Esophagus muscularis mucosa (tissue), 4 donors: ENCODE results near the gene MRPS11.

Source experiments
- EP300 ChIP-seq: sonication (generic); formaldehyde crosslinking; IDR thresholded peaks from one replicate; pipeline ENCODE4 v1.6.1; 2017; ENCODE audit warnings: antibody characterized with exemption
- POLR2A ChIP-seq: fragments of 450-650 bp; IDR thresholded peaks from one replicate; pipeline ENCODE4 v1.6.1; 2017; ENCODE audit warnings: antibody characterized with exemption, moderate library complexity, mild to moderate bottlenecking, low read depth
- TF ChIP-seq, protein P1 (sequence below), 3 experiments: fragments of 200-600 bp in 2 of 3; fragments of 450-650 bp in 1 of 3; sonication (generic) in 2 of 3; IDR thresholded peaks; one replicate each; pipeline ENCODE4 v1.5.1; 2017 to 2019; ENCODE audit warnings: antibody characterized with exemption in 3 of 3, mild to moderate bottlenecking in 2 of 3, moderate library complexity in 1 of 3

DNA sequence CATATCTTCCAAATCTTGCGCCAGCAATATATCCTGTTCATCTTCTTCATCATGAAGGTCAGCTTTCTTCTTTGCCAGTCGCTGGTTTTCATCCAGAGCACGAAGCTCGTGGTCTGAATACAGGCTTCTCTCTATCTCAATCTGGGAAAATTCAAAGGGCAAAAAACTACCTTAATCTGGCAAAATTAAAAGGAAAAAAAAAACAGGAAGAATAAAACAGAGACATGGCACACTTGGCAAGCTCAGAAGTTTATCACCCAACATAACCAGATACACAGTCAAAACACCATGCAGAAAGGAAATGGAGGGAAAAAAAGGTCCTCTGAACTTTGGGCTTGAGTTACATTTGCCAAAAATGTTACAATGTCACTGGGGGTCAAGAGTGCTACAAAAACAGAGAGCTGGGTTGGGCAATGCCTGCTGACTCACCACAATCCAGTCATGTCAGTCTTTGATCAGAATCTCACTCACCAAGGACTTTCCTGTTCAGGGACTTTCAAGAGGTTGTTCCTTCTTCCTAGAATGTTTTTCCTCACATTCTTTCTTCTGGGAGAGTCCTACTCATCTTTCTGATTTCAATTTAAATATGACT is 1.8 kb upstream of the MRPS11 start:
- no peak for TF ChIP-seq POLR2A
- TF ChIP-seq, protein P1, sequence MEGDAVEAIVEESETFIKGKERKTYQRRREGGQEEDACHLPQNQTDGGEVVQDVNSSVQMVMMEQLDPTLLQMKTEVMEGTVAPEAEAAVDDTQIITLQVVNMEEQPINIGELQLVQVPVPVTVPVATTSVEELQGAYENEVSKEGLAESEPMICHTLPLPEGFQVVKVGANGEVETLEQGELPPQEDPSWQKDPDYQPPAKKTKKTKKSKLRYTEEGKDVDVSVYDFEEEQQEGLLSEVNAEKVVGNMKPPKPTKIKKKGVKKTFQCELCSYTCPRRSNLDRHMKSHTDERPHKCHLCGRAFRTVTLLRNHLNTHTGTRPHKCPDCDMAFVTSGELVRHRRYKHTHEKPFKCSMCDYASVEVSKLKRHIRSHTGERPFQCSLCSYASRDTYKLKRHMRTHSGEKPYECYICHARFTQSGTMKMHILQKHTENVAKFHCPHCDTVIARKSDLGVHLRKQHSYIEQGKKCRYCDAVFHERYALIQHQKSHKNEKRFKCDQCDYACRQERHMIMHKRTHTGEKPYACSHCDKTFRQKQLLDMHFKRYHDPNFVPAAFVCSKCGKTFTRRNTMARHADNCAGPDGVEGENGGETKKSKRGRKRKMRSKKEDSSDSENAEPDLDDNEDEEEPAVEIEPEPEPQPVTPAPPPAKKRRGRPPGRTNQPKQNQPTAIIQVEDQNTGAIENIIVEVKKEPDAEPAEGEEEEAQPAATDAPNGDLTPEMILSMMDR (IDR thresholded peaks at IDR 0.05), result no peak
- TF ChIP-seq EP300, result no peak
